HG02885 (cell line): Measurements from ENCODE around the gene ZBTB9.
A peak's percentile ranks its signal among the peaks of the same experiment; 100 is the strongest.

Source experiments
- ATAC-seq: cut with Tn5 transposase; IDR thresholded peaks from one replicate; pipeline ENCODE4 v1.9.1; 2021; ENCODE audit warnings: mild to moderate bottlenecking; ENCODE audit not compliant: unreplicated experiment, poor library complexity

The ZBTB9 gene

GRCh38 chr6:33417903-33418689 is 36.3 kb upstream of the ZBTB9 start, which contains the start of gene CUTA:
Gene CUTA (minus strand): TSS chr6:33418107. CDS start chr6:33418000, 107 bp downstream.
- ATAC-seq: peak; percentile 89

DNA sequence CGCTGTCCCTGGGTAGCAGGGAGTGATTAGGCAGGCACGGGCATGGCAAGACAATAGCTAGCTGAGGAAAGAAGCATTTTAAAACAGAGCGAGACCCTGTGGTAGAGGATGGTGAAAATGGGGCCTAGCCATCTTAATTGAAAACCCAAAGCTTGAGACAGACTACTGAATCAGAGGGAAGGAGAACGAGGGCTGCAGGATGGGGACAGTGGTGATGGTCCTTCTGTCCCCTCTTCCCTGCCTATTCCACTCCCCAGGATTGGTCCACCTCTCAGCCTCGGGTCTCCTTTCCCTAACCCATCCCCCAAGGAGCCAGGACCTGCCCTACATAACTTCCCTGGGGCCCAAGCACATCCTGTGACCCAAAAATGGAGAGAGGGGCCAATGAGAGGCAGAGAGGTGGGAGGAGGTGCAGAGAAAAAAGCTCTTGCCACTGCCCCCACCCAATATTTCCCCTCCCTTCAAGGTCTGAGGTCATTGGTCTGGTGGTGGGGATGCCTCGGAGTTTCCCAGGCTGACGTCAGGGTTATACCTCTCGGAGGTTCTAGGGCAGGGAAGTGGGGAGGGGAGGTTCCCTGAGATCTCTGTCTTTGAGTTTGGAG is 35.6 kb upstream of the ZBTB9 start:
- no peak for ATAC-seq

DNA sequence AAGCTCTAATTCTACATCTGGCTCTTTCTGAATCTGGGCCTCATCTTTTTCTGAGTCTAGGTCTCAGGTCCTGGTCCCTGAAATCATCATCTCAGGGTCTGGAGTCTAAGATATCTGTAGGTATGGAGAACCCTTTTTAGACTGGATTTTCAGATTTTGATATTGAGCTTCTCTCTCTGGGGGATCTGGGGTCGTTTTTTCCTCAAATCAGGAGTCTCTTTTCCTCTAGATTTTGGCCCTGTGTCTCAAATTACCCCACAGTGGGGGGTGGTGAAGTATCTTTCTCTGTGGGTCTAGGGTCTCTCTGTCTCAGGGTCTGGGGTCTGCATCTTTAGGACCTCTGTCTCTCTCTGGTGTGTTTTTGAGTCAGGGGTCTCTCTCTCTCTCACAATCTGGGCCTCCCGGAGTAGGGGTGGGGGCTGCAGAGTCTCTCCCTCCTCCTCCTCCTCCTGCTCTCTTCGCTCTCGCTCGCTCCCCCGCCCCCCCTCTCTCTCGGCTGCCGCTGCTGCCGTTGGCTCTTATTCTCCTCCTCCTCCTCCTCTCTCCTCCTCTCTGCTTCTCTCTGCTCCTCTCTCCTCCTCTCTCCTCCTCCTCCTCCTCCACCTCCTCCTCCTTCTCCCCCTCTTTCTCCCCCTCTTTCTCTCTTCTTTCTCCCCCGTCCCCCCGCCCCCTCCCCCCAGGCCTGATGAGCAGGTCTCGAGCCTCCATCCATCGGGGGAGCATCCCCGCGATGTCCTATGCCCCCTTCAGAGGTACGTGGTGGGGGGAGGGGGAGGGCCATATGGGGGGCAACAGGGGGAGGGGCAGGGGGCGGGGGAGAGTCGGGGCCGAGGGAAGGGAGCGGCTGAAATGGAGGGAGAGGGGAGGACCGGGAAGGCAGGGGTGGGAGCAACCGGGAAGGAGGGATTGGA is 34.5 kb upstream of the ZBTB9 start, which contains the start of gene SYNGAP1:
SYNGAP1 (plus strand) TSS at position 486 of the 911 bp plus-strand sequence; CDS start at position 686, 200 bp downstream.
- ATAC-seq: no peak

DNA sequence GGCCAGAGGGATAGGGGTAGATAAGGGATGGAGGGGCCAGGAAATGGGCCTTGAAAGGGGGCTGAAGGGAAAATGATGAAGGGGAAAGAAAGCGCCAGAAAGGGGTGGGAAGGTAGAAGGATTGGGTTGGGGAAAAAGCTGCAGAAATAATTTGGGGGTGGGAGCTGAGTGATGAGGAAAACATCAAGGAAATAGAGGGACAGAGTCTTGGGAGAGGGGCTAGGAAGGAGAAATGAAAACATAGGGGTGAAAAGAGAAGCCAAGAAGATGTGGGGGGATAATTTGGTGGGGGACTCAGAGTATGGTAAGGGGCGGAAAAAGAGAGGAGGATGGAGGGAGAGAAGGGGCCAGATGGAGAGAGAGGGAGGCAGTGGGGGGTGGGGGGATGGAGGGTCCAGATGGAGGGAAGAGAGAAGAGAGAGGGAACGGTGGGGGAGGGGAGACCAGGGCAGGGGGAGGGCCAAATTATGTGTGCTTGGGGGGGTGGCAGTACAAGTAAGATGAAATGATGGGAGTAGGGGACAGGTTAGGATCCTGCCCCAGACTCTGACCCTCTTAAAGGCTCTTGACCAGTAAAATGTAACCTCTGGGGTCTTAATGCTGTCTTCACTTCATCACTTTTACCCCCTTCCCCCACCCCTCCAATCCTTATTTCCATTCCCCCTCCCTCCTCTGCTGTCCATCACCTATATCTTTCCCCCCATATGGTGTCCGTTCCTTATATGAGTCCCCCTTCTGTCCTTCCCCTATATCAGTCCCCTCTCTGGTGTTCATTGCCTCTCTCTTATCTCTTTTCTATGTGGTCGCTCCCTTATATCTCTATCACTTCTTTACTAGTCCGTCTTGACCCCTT is 33.7 kb upstream of the ZBTB9 start:
- no peak for ATAC-seq

DNA sequence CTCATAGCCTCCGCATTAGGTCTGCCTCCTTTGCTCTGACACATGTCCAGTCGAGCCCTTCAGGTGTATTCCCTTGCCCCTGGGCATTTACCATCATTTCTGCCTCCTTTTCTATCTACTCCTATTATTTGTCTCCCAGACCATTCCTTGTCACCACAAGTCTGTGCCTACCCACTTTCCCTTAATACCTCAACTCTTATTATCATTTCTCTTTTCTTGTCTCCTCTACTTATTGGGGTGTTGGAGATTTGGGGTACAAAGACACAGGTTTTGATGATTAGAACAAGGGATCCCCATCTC is 33.1 kb upstream of the ZBTB9 start:
- ATAC-seq: no peak

GRCh38 chr6:33423777-33424176 is 30.6 kb upstream of the ZBTB9 start:
- ATAC-seq: no peak

DNA sequence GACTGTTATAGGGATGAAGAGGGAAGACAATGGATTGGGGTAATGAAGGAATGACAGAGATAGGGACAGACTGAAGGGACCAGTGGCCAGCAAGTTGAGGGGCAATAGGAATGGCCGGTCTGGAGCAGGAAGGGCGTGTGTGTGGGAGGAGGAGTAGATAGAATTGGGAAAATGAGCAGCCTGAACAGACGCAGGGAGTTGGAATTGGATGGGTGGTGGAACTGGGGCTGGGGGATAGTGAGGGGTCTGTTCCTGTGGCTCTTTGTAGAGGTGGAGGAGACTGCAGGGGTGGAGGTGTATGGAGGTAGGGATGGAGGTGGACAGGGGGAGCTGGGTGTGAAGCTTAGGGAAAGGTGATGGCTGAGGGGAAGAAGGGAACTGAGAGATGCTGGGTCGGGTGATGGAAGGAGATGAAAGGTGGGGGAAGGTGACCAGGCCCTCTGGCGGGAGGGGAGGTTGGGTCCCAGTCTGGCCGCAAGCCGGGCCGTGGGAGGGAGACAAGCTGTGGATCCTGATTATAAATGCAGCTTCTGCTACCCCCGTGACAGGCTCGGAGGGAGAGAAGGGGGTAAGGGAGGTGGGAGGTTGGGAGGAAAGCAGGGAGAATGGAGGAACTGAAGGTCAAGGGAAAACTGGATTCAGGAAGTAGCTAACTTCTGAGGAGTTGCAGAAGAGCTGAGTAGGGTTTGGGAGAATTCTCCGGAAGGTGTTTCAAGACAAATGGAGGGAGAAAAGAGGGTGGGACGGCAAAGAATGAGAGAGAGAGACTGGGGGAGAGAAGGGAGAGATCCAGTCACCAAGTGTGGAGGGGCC is 29.3 kb upstream of the ZBTB9 start:
- ATAC-seq: no peak

DNA sequence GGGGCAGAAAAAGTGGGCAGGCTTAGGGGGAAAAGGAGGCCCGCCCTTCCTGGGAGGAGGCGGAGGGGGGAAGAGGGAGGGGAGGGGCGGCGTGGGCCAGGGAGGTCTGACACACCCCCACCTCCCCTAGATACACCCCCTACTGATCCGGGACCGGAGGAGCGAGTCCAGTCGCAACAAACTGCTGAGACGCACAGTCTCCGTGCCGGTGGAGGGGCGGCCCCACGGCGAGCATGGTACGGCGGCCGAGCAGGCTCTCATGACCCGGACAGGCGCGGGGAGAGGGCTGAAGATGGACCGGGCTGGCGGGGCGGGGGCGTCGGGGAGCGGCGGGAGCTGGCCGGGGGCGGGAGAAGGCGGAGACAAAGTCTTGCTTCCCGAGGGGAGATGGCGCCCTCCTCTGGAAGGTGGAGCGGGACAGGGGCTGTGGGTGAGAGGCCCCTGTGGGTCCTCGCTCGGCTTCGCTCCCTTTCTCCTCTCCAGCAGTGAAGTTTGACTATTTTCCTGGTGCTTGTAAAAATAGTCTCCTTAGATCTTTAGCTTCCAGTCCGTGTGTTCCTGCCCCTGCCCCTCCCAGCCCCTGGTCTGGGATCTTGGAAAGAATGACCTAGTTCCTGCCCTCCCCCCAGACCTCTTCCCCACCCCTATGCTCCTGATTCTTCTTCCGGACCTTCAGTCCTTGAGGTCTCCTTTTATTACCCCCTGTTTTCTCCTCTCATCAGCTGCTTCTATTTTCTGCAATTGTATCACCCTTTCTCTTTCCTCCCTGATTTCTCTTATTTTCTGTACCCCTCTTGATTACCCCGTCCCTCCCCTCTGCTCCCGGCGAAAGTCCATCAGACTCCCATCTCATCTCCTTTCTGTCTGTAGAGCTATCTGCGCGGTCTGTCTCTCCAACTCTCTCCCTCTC is 28.5 kb upstream of the ZBTB9 start:
- peak; percentile 50 for ATAC-seq

- ATAC-seq: no peak
Measured at GRCh38 chr6:33426590-33427511, 27.5 kb upstream of the ZBTB9 start.

DNA sequence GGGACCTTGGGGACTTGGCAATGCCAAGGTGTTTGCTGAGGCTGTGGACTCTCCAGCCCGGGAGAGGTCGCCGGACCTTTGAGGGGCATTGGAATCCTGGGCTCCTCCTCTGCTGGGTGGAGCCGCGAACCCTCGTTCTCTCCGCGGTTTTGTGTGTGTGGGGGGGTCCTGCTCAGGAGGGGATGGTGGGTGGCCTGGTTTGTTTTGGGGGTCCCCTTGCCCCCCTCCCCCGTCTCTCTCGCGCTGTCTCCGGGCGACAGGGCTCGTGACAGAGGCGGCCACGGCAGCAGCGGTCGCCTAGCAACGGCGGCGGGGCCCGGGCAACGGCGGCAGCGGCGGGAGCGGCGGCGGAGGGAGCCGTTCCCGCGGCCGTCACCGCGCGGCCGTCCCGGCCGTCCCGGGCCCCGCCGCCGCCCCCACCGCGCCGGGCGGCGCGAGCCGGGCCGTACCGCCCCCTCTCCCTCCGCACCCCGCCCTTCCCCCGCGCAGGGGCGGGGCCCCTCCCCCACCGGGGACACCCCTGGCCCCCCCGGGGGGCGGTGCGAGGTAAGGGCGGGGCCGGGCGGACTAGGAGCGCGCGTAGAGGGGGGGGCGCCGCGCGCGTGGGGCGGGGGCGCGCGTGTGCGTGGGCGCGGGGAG is 26.7 kb upstream of the ZBTB9 start:
- no peak for ATAC-seq

DNA sequence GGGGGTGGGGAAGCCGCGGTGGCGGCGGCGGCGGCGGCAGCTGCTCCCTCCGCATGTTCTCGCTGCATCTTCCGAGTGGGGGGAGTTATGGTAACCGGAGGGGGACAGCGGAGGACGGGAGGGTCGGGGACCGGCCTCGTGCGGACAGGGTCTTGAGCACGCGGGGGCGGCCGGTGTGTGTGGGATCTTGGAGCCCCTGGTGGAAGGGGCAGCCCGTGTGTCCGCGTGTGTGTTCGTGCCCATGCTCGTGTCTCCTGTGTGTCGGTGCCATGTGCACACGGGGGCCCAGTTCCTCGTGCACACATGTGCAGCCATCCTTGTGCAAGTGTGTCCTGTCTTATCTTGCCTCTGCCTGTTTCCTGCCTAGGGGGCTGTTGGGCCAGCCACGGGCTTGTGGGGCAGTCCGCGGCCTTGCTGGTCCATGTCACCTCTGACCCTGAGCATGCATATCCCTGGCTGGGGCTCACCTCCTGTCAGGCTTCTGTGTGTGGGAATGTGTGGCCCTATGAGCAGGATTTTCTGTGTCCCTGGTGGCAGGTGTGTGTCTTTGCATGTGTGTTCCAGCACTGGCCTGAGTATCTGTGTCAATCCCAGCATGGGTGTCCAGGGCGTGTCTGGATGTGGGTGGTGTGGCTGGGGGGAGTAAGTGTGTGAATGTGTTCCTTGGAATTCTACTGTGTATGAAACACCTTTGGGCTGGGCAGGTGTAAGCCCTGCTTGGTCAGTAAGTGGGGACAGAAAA is 26.0 kb upstream of the ZBTB9 start:
- ATAC-seq: no peak

DNA sequence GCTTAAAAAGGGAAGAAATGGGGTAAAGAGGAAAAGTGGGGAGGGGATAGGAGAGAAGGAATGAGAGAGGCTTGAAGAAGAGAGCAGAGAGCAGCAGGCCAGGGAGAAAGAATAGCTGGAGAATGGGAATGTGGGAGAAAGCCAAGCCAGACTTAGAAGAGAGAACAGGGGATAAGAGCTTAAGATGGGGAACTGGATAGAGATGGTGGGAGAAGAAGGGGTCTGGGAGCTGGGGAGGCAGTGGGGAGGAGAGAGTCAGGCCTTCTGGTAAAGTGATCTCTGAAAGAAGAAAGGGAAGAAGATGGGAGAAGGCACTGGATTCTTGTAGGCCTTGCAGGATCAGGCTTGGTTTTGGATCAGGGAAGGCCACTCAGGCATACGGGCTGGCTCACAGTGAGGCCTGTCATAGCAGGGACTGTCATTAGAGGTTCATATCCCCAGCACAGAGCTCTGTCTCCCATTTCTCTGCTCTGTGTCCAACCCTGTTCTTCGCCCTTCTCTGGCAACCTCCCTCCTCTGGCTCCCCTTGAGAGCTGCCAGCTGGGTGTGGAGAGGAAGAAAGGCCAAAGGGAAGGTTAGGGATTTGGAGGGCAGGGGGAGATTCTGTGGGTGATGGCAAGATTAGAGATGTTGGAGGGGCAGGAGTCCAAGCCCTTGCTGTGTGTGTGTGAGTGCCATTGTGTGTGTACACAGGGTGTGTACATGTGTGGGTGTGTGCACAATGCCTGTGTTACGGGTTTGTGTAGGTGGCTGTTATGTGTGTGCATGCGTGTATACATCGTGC is 25.2 kb upstream of the ZBTB9 start:
- ATAC-seq: no peak

DNA sequence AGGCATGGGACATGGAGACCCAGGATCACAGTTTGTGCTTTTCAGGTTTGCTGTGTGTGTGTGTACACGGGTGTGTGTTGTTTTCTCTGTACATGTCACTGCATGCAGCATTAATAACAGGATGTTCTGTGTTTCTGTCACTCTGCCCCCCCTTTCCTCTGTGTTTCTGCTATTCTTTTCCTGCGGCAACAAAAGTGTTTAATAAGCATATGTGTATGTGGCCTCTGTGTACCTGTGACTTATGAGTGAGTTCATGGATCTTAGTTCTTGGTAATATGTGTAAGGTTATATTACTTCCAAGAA is 24.7 kb upstream of the ZBTB9 start:
- ATAC-seq: no peak

DNA sequence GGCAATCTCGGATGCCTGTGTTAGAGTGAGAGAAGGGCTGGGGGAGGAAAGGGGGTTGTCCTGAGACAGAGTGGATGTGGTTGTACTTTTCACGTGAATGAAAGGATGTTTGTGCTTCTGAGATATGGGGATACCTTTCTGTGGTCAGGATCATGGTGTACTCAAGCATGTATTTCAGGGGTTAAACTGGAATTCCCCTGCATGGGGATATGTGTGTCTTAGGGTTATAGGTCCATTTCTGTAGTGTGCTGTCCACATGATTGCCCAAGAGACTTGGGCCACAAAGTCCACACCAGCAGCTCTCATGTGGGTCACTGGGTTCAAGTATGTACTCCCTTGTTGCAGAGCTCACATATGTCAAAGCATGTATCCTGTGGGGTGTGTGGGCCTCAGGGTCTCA is 24.0 kb upstream of the ZBTB9 start:
- no peak for ATAC-seq
